CD4-positive, alpha-beta T cell treated with Interleukin-6 for 4 hours (primary cell): ENCODE results near the gene RAB6B.

Source experiments
- DNase-seq: peaks from one replicate; pipeline ENCODE4 v3.0.0-alpha.2; 2020; ENCODE audit warnings: mixed read lengths

RAB6B gene

DNA sequence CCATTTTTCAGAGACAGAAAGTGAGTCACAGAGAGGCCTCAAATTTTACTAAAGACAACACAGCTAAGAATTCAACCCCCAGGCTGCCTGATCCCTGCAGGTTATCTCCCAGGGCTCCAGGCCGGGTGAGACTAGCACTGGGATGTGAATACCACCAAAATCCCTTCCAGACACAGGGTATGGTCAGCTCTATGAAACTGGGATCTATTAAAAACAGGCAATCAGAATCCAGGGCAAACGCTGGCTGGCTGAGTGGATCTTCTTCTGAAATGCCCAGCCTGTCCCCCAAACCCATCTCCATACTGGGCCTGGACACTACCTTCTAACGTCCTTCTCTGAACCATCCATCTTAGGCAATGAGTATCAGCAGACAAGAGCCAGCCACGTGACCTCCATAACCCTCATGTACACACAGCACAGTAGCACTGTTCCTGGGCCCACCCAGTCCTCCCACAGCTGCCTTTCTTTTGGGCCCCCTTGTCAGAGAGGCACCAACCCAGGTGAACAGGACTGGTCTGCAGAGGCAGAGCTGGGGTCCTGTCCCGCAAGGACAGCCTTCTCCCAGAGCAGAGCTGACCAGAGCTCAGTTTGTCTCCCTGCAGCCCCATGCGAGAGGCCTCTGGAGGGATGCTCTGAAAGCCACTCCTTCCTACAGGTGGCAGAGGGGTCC, 1.9 kb downstream of the RAB6B start:
- no peak for DNase-seq

DNA sequence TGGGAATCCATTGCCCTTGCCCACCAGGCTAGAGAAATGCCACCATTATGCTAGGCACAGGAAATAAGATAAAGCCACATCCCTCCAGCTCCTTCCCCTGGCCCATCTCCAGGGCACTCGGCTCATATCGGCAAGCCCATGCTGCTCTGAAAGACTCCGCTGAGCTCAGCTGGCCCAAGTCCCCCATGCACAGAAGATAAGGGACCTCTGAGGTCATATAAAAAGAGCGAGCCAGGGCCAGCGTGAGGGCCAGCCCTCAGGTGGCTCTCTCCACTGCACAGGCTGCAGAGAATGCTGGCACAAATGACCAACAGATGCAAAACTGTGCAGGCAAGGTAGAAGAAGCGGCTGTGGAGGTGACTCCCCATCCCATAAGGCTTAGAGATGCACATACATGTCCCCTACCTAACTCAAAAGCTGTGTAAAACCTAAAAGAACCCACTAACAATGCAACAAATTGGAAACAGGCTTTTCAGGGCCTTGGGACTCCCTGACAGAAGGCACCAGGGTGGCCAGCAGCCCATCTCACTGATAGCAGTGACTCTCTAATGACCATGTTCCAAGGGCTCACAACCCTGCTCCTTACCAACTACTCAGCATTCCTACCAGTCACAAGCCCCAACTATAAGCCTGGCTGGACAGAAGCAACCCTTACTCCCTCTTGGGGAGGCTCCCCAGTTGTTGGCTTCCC, 3.0 kb downstream of the RAB6B start:
- no peak for DNase-seq

DNA sequence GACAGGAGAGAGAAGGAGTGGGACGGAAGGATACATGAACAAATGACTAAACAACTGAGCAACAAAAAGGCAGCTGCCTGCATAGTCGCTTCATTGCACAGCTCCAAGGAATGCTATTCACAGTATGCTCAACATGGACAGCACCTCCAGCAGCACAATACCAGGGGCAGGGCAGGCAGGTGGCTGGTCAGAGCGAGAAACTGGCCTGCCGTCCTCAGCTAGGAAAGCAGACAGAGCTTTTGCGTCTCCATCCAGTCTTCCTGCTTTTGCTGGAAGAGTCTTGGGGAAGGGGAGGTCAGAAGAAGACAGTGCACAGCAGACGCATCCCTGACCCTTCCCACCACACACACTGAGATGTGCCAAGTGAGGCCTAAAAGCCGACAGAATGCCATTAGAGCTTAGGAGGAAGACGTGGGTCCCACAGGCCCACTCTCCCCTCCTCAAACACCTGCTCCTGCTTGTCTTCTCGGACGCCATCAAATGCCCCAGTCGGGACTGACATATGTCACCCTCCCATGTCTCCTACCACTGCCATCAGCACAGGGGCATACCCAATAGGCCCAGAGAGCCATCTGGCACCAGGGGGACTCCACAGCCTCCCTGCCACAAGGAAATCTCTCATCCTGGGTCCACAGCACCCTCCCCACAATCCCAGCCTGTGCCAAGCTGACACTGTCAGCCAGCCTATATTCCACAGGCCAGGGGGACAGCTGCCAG, 3.9 kb downstream of the RAB6B start:
- no peak for DNase-seq

DNA sequence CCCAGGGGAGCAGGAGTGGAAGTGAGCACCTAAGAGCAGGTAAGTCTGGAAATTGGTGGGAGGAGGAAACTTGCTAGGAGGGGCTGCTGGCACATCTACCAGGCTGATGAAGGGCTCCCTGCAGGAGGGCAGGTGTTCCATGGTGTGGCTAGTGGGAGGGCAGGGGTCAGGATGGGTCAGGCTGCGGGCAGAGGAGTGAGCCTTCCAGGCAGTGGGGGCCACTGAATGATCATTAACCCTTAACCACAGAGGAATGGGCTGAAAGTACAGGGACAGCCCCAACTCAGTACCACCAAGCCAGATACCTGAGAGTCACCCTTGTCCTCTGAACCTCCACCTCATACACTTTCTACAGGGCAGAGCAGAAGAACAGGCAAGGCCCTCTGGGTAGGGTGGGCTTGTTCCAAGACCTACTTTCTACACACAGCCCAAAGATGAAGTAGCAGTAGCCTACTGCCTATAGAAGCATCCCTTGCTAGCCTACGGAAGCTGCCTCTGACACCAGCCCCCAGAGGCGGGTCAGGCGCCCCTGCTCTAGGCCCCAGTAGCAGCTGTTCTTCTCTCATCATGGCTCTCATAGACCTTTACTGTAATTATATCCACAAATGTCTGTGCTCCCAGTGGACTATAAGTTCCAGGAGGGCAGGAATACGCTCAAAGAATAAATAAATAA, 4.6 kb downstream of the RAB6B start:
- DNase-seq: no peak

DNA sequence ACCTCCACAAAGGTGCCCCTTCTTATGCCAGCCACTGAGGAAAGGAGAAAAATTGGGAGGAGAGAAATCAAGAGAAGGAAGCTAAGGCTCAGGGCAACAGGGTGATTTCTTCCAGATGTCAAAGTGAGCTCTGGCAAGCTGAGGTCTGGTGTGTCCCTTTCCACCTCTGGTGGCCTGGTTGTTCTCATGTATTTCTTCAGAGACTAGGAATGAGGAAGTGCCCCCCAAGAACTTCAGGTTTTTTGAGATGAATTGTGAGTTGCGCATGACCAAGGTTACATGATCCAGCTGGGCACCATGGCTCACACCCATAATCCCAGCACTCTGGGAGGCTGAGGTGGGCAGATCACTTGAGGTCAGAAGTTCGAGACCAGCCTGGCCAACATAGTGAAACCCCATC, 5.6 kb downstream of the RAB6B start:
- DNase-seq: no peak

DNA sequence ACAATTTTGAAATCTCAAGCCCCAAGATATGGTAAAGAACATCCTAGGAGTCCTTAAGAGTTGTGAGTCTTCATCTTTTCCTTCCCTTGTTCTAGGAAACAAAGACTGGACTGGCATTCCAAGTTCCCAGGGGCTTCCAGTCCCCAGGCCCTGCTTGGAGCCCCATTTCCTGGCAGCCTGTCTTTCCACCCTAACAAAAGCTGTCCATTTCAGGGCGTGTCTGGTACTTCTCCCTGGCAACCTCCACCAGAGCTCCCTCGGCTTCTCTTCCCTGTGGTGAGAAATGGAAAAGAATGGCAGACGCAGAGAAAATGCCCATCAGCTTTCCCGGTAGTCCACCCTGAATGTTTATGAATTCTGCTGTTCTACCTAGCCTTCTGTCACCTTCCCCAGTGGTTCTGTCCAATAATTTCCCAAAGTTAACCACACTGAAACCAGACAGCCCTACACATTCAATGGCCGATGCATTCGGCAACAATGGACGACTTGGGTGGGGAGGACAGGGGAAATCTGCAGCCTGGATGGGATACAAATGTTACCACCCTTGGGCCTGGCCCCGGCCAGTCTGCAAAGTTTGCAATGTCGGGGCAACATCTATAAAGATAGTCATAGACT, 6.8 kb downstream of the RAB6B start:
- DNase-seq: no peak

DNA sequence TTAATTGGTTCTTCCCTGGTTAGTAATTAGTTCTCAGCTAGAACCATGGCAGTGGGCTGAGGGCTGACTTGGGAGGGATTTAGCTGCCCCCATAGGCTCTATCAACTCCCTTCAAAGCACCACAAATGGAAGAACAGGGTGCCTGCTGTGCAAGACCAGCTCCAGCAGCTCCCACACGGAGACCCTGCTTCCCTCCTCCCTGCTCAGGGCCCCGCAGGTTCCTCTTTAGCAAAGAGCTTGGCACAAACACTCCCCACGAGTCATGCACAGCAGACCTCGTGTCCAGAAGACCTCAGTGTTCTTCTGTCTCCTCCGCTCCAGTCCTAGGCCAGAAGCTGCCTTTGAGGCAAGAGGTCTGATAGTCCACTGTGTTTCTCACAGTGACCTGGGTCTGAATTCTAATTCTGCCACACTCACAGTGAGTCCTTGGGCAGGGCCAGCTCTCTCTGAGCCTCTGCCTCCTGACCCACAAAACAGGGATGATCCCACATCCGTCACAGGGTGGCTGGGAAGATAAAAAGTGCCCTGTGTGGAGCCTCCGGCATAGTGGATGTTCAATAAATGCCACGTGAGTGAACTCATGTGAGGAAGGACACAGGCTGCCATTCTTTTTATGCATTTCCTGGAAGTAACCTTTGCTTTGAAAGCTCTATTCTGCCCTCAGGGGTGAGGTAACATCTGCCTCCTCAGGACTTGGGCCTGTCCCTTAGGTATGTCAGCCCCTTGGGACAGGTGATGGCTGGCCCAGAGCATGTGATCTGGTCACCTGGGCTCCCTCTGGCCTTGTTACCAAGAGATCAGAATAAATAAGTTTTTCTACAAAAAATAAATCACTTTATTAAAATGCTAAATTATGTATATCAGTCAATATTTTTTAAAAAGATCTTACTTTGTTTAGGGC, 7.6 kb downstream of the RAB6B start:
- no peak for DNase-seq

DNA sequence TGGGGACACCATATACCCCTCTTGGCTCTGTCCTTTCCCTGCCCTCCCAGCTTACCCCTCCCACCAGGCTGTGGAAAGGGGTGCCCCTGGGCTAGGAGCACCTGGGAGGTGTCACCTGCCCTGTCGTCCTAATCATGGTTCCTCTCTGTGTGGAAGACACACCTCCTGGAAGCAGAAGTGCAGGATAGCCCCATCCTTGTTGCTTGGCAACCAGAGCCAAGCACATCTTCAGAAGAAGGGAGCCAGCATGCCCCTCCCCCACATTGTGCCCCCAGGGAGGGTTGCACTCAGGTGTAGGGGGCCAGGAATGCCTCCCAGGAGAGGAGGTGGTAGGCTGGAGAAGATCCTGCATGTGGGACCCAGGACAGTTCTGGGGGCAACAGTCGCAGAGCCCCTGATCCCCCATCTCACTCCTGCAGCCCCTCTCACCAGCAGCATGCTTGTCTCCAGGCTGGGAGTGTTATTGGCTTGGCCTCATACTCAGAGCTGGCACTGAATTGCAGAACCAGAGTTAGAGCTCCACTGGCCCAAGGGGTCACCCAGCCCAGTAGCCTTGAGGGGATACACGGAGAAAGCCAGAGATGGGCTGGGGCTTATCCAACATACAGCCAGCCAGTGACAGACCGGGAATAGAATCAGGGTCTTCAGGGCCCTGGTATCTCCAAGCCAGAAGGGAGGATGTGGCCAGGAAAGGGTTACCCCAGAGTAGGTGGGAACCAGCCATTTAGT, 8.4 kb downstream of the RAB6B start:
- no peak for DNase-seq

DNA sequence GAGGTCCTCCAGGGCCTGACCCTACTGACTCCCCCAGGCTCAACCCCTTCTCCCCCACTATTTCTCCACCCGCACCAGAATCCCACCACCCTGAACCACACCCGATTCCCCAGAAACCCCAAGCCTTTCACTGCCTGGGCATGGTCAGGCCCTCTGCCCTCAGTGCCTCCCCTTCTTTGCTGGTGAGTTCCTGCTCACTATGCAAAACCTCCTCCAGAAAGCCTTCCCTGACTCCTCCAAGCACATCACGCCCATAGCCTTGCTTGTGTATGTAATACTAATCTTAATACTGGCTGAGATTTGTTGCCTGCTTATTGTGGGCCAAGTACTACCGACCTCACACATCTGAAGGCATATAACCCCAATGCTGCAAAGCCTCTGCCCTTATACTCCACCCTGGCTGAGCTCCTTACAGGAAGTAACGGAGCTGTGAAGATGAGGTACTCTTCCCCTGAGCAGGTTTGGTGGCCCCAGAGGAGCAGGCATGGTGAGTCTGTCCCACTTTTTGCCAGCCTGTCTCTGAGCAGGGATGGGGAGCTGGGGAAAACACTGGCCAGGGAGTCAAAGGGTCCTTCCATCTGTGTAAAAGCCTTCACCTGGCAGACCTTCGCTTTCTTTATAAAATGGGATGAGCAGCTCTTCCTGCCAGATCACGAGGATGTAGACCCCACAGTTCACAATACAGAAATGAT, 9.5 kb downstream of the RAB6B start:
- DNase-seq: no peak

DNA sequence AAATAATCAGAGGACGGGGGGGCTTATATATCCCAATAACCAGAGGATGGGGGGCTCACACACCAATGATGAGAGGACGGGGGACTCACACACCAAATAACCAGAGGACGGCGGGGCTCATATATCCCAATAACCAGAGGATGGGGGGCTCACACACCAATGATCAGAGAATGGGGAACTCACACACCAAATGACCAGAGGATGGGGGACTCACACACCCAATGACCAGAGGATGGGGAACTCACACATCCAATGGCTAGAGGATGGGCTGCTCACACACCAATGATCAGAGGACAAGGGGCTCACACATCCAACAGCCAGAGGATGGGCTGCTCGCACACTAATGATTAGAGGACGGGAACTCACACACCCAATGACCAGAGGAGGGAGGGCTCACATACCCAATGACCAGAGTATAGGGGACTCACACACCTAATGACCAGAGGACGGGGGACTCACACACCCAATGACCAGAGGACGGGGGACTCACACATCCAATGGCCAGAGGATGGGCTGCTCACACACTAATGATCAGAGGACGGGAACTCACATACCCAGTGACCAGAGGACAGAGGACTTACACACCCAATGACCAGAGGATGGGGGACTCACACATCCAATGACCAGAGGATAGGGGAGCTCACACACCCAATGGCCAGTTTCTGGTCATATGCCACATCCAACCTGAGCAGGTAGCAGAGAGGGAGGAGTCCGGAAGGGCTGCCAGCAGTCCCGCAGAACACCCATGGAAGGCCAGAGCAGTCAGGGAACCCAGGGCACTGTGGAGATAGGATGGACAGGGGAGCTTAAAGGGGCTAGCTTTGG, 10.6 kb downstream of the RAB6B start:
- no peak for DNase-seq

DNA sequence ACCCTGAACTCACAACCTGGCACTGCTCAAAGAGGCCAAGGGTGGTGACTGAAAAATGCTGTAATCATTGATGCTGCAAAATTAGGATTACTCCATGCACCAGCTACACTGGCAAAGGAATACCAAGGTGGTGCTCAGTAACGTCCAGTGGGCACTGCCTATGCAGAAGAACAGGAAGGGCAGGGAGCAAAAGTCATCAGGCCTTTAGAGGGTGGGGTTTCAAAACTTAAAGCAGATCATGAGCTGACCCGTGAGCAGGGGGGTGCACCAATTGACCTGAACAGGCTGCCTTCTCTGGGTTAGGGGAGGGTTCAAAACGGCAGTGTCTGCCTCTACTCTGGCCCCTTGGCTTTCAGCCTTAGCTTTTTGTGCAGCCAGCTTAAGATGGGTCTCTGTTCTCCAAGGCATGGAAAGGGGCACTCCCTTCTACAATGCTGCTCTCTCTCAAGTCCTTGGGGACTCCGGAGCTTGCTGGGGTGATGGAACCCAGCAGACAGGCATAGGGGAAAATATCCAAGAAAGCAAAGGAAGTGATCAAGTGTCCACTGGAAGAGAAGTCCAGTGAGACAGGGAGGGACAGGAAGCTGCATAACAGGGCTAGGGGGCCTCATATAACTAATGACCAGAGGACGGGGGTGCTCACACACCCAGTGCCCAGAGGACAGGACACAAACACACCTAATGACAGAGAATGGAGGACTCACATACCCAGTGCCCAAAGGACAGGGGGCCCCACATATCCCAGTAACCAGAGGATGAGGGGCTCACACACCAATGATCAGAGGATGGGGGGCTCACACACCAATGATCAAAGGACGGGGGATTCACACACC, 11.4 kb downstream of the RAB6B start:
- DNase-seq: no peak

DNA sequence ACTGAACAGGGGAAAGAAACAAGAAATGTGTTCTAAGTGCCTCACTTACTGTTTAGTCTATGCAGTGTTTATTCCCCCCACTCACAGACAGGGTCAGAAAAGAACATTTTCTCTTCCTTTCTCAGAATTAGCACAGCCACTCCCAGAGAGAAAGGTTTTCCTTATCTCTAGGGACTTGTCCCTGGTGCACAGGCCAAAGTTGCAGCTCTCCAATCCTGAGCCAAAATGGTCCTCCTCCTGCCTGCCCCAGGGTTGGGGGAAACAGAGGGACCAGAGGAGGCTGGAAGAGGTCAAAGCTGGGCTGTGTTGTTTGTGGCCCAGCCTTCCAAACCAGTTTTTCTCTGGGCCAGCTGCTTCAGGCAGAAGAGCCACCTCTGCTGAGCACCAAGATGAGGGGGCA, 12.0 kb downstream of the RAB6B start:
- no peak for DNase-seq

DNA sequence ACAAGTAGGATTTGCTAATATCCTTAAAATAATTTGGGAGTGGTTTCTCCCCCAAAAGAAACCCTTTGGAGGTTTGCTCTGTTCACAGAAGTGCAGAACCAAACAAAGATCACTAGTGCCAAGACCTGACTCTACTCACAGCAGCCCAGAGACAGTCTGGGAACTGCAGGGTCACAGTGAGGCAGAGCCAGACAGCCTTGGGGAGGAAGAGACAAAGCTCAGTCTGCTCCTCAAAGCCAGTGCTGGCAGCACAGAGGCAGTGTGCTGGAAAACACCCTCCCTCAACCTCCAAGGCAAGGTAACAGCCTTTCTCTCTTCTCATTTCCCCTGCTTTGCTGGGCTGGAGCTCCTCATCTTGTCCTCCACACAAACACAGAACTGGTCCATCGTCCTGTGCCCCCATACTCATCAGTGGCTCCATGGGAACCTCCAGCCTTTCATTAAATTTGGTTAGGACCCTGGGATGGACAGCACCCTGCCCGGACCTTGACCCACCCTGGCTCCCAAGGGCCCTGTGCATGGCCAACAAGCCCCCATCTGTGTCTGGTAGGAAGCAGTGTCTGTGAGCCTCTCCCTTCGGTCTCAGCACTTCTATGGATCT, 12.6 kb downstream of the RAB6B start:
- DNase-seq: no peak

DNA sequence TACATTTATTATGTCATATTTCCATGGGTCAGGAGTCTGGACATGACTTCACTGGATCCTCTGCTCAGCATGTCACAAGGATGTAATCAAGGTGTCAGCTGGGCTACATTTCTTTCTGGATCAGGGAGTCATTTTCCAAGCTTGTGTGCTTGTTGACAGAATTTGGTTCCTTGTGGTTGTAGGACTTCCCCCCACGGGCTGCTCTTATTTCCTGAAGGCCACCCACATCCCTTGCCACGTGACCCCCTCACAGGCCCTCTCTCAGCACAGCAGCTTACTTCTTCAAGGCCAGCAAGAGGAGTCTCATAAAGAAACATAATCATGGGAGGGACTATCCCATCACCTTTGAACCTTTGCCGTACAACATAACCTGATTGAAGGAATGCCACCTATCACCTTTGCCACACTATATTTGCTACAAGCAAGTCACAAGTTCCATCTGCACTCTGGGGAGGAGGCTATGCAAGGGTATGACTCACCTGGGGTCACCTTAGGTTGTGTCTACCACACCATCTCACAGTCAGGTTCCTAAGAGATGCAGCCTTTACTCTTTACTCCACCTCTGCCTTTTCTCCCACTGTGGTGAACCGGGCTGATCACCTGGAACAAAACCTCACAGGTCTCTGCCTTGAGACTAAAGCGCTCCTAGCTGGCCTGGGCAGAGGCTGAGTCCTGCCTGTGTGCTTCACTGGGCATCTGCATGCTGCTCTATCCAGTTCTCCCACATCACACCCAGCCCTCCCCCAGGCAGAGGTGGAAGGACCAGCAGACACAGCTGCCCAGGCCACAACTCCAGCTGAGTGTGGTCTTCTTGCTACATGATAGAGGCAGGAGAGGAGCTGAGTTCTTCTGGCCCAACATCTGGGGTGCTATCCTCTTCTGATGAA, 13.5 kb downstream of the RAB6B start:
- DNase-seq: no peak

DNA sequence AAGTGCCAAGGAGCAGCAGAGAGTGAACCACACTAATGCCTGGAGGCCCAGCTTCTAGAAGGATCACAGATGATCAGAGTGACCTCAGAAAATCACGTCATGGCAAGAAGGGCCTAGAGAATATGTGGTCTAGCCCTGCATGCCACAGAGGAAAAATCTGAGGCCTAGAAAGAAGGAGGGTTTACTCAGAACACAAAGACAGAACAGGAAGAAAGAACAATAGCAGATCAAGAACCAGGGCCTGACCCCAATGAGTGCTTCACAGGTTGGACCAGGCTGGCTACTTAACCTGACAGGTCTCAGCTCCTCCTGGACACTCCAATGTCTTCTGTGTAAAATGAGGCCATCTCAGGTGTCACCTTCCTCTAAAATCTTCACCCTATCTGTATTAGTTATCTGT, 14.2 kb downstream of the RAB6B start:
- no peak for DNase-seq

DNA sequence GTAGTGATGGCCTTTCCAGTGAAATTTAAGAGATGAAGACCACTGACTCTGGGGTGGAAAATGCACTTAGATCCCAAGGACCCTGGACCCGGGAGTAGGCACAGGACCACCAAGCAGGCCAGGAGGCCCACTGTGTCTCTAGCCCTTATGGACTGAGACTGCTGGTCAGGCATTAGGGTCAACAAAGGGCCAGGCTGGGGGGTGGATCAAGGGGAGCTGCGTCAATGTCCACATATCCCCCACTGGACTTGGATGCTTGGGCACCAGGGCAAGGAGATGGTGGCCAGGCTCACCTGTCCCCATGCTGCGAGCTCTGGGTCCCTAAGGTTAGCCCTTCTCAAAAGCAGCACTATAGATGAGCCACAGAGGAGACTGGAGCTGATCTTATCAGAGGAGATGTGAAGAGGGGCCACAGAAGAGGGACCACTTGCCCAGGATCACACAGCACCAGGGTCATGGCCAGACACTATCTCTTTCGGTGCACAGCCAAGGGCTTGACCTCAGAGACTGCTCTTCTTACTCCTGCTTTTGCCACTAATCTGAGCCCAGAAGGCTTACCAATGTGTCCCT, 14.7 kb downstream of the RAB6B start:
- DNase-seq: no peak

DNA sequence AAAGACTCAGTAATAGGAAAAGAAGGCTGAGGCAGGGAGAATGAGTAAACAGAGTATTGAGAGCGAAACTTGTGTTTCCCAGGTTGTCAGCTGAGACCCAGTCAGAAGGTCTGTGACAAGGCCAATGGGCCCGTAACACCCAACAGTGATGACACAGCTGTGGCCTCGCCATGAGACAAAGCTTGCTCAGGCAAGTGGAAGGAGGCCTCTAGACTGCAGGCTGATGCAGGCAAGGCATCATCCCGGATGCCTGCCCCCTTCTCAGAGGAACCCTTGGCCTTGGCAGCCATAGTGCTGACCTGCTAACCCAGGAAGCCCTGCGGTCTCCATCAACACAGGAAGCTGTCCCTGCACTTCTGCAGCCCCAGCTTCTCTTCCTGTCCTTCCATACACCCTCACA, 15.4 kb downstream of the RAB6B start:
- DNase-seq: no peak
